A172 (cell line): Measurements from ENCODE around the gene MAGI1. TPM values are rescaled to one million over a fixed set of nuclear protein-coding genes. Genes with fewer than 3 reads are reported as not detected.

Experiments used
- DNase-seq: peaks from one replicate; pipeline ENCODE4 v3.0.0-alpha.2; 2015; ENCODE audit warnings: low spot score
- total RNA-seq: library from RNA; depleted of rRNA; stranded (reverse); fragments of >200 nt; shearing (Covaris generic); gene quantifications from 2 replicates; pipeline ENCODE4 v1.2.3, GENCODE V29; 2014

Gene MAGI1
- total RNA-seq, 1 experiment from 2014 or later, result 4.7 TPM

DNA sequence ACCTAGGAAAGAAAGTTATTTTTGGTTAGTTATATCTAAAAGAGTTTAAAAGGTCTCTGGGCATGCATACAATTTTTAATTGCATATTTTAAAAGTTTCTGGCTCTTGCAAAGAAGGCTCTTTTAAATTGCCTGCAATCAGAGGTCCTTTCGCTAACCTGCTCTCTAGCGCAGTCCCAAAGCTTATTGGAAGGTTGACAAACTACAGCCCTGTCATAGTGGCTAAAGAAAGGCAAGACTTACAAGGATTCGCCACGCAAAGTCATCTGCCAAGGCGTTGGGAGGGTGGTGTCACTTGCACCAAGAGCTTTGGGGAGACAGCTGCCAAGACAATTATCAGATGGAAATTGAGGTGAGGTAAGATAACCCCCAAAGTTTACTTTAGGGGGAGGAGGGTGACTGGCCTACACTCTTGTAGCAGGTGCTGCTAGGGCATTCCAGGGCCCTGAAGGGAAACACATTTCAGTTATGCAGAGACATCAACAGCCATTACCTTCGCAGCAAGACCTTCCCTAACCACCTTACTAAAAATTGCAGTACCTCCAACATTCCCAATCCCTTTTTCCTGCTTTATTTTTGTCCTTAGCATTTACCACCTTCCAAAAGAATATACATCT, 606.2 kb downstream of the MAGI1 start:
- DNase-seq, result no peak

DNA sequence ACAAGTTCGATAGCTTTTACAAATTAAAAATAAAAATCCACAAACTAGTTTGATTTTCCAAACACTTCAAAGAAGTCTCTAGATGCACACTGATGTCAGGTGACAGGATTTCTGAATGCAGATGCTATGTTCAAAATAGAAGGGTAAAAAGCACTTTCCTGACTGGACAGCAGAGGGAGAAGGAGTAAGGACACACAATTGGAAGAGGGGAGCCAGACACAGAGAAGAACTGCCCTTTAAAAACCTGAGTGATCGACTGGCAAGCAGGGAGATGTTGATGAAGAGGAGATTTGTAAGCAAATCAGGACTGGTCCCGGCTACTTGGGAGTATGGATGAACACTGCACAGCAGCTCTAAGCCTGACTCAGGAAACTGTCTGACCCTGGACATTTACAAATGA, 612.8 kb downstream of the MAGI1 start:
- DNase-seq, result no peak

DNA sequence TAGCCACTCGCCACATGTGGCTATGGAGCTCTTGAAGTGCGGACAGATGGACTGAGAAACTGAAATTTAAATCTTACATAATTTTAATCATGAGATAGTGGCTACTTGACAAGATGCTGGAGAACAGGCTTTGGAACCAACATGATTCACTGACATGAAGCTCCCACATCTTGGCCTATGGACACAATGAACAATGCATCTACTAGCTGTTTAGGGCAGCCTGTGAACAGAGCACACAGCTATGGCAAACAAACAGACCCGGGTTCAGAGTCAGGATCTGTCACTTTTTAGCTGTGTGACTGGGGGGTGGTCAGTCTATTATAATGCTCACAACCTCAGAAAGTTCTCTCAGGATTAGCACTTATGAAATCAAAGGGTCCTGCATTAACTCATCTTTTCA, 616.6 kb downstream of the MAGI1 start:
- no peak for DNase-seq

DNA sequence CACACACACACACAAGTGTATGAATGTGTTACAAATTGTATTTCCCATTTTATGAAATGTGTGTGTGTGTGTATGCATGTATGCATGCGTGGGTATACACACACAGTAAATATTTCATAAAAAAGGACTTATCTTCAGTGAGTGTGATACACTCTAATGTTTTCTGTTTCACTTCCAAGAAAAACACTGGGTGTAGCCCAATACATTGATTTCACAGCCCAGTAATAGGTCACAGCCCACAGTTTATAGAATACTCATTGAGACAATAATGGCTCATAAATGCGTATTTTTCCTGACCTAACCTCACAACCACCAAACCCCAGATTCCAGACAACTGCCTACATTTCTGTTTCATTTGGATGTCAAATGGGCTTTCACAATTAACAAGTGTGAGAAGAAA, 619.5 kb downstream of the MAGI1 start:
- DNase-seq, result no peak

DNA sequence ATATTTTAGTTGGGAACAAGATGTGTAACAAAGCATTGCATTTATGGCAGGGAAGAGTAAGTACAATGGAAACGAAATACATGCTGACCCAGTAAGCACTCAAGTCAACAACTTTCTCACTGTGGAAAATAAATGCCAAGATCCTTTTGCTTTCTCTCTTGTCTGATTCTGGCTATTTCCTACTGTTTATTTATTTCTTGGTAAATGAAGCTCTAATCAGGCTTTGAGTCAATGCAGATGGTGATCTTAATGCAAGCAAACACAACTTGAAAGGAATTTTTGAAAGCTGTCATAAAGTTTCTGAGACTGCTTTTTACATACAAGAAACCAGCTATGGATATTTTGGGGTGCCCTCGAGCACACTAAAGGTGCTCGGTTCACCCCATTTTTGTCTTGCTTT, 624.8 kb downstream of the MAGI1 start:
- DNase-seq, result no peak

DNA sequence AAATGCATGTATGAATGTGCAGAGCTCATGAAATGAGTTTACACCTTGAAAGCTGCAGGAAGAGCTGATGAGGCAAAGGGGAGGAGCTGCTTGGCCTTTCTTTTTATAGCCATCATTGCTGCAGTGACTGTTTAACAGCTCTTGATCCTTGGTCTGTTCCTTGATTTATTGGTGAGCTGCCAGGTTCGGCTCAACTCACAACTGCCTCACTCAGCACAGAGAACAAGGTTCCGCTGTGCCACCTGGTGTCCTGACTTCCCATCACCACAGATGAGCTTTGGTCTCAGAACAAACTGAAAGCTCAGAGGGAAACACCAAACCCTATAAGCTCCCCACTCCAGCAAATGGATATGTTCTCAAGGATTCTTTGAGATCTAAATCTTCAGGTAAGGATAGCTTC, 626.1 kb downstream of the MAGI1 start:
- DNase-seq, result no peak

DNA sequence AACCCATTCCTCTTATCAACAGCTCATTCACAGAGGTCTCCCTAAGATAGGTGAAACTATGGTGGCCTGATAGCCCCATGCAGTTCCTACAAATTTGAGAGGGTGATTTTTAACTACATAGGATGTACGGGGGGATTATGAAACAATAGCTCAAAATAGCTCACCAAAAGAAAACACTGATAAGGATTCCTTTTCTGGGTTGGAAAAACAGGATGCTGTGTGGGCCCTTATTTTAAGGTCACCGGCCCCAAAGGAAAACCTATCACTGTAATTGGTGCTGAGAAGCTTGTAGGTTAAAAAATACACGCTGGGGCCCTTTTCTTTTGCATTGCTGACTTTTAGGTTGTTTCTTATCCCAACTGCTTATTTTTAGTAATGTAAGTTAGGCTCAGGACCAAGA, 627.4 kb downstream of the MAGI1 start:
- no peak for DNase-seq

DNA sequence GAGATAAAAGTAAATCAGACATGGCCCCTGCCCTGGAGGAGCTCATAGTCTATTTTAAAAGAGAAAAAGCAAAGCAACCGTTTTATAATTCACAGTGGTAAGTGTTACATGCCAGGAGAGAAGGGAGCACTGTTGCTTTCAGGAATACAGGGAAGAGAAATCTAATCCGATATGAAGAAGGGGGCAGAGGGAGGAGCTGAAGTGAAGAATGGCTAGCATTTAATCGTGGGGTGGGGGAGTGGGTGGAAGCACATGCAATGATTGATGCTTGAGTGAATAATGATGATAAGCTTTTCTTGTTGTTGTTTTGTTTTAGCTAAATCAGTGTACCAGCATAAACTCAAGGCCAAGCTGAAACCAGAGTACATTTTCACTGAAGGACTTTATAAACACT, 629.5 kb downstream of the MAGI1 start:
- no peak for DNase-seq

DNA sequence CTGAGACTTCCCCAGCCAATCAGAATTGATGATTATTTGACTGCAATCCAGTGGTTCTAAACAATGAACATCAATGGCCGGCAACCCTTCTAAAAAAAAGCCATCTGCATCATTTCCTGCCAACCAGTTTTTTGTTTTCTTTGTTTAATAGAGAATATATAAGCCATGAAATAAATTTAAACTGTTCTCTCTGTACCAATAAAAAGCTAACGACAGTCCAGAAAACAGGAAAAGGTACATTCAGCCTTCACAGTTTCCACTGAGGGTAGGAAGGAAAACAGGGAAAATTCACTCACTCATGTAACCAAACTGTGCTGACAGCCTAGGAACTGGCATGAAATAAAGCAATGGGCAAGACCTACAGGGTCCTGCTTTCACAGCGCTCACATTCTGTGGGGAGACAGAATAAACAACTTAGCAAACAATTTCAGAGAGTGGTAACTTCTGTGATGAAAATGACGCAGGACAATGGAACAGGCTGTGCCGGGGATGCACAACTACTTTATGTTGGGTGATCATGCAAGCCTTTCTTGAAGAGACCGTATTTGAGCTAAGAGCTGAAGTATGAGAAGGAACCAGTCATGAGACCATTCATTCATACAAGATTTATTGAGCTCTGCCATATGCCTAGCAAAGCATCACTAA, 630.1 kb downstream of the MAGI1 start:
- no peak for DNase-seq

DNA sequence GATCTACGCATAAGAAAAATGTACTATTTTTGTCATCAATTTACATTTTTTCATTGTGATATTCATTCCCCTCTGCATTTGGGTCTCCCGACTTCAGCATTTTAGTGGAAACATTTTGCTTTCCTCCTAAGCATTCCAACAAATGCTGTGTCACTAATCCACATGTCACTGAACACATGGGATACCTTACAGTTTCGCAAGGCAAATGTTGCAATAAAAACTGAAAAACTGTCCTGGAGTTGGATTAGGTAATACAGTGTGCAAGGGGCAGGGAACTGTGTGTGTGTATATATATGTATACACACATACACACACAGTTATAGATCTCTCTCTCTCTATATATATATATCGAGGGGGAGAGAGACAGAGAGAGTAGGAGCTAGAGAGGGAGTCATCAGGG, 632.2 kb downstream of the MAGI1 start:
- no peak for DNase-seq

DNA sequence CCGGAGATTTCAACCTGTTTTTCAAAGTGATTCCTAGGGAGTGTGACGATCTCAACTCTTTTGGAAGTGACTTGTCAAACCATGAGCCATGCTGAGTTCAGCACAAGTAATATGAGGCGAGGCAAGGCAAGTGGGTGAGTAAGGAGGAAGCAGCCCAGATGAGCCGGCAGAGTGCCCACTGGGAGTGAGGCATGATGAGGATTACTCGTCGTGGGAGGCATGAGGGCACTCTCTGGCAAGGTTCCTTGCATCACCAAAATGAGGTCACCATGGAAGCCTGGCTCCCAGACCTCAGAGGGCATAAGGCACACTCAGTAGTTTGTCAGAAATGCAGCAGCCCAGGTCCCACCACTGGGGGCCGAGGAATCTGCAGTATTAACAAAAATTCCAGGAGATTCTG, 636.1 kb downstream of the MAGI1 start:
- DNase-seq, result peak; percentile 88

DNA sequence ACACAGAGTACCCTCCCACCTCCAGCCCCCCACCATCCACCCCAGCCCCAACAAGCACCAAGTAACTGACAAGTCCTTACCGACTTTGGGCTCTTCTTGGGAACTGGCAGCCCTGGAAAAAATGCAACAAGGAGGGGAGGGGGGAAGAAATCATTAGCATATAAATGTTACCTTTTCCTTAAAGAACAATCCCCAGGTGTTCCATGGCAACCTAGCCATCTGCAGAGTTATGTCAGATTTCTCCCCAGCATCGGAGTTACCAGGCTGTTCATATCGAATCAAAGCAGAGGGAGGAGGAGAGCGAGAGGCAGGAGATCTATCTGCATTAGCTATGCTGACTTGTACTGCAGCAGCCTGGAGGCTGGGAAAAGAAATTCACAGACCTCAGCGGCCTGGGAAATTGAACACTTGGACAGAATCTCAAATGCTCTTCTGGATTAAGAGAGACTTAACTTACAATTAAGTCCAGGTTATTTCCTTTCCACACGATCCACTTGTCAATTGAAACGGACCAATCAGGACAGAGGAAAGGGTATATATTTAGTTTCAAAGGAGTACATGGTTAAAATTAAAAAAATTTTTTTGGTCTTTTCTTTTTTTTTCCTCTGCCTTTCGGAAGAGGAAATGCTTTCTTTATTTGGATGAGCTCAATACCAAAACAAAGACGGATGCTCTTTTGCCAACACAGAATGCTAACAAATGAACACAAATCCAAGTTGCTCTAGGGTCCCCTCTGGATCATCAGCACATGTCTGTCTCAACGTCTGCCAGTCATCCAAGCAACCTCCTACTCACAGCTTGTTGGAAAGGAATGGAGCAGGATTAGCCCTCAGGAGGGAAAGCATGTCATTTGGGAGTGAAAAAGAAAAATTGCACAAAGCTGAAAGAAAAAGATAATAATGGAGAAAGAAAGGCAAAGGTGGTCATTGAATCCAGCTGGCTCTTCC, 637.1 kb downstream of the MAGI1 start:
- DNase-seq, result no peak

DNA sequence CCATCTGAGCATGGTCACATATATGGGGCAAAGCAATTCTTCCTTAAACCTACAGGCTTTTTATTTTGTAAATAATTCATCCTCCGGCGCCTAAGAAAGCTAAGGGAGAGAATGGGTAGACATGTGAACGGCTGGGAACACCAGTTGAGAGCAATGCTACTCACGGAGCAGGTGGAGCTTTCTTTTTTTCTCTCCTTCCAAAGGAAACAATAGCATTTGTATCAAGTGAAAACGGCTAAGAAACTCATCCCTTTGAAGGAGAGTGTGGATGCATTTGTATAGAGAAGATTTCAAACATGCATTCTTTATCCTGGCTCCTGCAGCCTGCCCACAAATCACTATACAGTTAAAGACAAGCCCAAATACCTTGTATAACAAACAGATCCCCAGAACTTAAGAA, 637.8 kb downstream of the MAGI1 start:
- DNase-seq, result no peak

DNA sequence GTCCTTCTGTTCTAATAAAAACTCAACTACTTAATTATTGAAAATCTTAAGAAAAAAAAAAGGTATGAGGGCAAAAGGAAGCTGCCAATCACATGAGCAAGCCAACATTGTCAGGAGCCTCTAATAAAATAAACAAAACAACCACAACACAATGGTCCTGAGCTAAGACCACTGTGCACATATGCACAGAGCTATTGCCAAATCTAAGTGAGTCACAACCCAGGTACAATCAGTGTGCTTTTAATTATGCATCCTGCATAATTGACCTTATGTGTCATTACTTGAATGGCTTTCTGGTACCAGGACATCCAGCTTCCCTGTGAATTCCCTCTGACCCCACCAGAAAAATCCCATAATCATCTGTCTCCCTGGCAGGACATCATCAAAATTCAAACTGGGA, 639.8 kb downstream of the MAGI1 start:
- peak; percentile 4 for DNase-seq

DNA sequence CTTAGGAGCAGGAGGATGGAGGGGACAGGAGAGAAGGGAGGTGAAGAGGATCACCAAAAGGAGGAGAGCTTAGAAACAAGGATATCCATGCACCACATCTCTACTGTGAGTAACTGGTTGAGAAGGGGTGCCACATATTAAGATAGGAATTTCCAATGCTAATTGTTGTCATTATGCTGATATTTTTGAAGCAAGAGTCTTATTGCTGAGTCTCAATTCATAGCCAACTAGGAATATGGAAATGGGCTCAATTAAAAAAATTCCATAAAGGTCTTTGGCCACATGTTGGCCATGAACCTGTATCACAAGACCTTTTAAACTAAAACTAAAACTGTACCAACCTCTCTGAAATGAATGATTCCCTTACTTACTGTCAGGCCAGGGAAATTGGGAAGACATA, 642.6 kb downstream of the MAGI1 start:
- no peak for DNase-seq

DNA sequence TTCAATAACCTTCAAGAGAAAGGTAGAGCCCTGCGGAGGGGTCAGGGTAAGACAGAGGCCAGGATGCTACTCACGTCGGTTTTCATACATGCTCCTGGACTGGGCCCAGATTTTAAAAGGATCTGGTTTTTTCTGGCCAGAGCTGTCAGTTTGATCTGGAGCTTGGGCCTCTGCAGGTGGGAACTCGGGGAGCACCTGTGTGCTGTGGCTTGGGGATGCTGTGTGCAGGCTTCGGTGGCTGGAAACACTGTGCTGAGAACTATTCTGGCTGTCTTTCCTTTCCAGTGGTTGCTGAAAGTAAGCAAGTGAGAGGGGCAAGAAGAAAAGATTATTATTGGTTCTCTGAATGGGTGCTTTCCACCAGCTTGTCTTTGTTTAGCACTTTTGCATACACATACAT, 647.6 kb downstream of the MAGI1 start:
- no peak for DNase-seq

DNA sequence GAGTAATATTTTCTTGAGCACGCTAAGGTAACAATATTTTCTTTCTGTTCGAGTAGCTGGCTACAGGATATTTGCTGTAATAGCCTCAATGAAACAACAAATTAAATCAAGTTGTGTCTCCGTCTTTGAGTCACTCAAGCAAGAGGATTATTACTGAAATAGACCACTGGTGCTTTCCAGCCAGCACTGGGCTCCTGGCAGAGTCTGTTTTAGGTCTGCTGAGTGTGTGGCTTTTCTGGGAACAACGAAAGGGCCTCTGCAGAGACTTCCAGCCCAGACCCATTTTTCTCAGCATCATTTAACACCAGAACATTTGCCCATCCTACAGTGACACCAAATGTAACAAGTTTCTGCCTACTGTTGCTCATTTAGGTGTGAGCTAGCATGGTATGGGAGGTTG, 652.9 kb downstream of the MAGI1 start:
- no peak for DNase-seq

DNA sequence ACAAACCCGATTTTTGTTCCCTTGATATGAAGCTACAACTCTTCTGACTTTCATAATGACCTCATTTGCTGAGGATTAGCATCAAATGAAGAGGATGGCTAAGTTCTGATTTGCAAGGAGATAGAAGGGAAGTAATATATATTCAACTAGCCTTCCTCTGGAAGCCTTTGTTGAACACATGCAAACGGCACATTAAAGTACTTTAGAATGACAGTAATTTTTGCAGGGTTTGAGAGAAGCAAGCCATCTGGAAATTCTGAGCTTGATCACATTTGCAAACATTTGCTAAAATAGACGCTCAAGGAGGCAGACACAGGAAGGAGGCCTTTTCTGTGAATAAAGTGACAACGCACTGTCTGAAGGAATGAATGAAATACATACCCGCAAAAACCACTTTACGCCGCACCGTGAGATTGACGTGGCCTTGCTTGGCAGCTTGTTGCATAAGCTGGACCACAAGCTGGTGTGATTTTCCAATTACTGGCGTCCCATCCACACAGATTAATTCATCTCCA, 657.2 kb downstream of the MAGI1 start:
- no peak for DNase-seq

DNA sequence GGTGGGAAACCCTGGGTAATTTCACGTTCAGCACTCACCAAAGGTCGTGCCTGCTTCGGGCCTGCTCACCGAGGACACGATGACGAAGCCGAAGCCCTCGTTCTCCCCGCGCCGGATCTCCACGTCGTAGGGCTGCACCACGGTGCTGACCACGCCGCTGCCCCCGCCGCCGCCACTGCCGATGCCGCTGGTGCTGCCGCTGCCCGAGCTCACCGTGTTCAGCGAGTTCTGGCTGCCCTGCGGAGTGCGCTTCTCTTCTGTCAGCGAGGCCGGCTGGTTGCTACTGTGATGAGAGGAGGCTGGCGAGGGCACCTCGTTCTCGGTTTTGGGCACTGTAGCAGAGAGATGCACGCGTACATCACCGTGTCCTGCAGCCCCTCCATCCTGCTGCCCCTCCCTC, 659.5 kb downstream of the MAGI1 start:
- no peak for DNase-seq

DNA sequence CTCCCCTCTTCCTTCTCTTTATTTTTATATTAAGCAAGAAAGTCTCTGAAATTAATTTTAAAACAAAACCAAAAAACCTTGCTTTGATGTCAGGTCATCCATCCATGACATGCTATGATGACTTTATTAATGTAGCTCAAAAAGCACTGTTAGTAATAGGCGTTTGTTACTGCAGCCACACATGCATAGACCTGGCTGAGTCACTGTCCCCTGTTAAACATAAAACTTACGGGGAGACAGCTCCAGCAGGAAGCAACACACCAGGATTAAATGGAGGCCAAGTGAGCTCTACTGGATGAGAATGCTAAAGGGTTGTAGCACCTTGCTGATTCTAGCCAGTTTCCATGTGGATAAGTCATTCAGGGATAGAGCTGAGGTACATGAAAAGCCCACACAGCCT, 661.1 kb downstream of the MAGI1 start:
- no peak for DNase-seq

DNA sequence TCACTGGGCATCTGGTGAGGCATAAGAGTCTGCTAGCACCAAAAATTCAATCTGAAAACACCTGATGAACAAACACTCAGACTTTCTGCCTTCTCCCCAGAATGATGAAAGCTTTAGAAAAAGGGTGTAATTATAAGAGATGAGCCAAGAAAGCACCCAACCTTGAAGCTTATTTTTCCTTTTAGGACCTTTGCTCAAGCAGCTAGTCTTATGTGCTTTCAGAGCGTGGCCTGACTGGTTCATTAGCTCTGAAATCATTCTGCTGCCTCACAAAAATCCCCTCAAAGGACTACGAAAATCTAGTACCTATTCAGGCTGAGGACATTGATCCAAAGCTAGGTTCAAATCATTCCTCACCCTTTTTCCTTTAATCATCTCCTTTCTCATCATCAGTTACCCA, 662.3 kb downstream of the MAGI1 start:
- no peak for DNase-seq

DNA sequence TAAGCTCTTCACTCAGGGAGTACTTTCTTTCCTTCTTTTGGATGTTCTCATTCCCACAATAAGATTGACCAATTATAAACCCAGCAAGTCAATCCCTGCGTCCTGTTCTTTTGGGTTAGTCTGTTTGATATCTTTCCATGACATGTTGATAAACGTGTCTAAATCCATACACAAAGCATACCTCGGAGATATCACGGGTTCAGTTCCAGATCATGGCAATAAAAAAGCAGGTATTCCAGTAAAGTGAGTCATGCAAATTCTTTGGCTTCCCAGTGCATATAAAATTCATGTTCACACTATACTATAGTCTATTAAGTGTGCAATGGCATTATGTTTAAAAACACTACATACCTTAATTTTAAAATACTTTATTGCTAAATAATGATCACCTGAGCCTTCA, 667.7 kb downstream of the MAGI1 start:
- no peak for DNase-seq

DNA sequence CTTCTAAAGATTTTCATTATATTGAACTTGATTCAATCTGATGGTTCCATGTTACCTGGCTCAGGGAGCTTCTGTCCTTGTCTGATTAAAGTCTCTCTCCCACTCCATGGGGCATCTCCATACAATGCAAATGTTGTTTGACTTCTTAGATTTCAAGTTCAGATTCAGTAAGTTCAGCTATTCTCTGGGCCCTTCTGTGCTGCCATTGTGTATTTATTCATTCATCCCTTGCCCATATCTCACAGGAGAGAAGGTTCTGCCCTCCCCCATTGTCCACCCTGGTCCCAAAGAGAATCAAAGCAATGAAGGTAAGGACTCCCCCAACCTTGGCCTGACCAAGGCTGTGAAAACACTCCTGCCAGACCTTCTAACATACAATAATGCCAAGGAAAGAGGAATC, 669.9 kb downstream of the MAGI1 start:
- DNase-seq, result no peak
